ENCODE data around the gene TPP1. TPM values are rescaled to one million over a fixed set of nuclear protein-coding genes. Genes with fewer than 3 reads are reported as not detected.

TPP1 gene
- total and polyA plus RNA-seq, 9 of the 15 experiments (the other 6 are each of a cell fraction or from before 2014, with no cell fraction given): 7.5 to 75.8 (median 15.7) TPM

- peak; percentile 89 for TF ChIP-seq MTA3 (IDR thresholded peaks at IDR 0.05; ENCODE audit: borderline replicate concordance)
- no peak for TF ChIP-seq RERE (CRISPR knock-in tag; IDR thresholded peaks at IDR 0.05; ENCODE audit: borderline replicate concordance)
- peak; percentile 52 for TF ChIP-seq KDM5B (IDR thresholded peaks at IDR 0.05; ENCODE audit: insufficient replicate concordance, low read depth, low read length)
- peak; percentile 77 for TF ChIP-seq ETS1 (conservative IDR thresholded peaks at IDR 0.05; ENCODE audit: control insufficient read depth, low read depth, low read length)
- no peak for TF ChIP-seq SLC30A9 (CRISPR knock-in tag; IDR thresholded peaks at IDR 0.05)
- peak; percentile 94; the same call in 1 of the 2 replicates for TF ChIP-seq KAT7 (CRISPR knock-in tag; IDR thresholded peaks at IDR 0.05; ENCODE audit: borderline replicate concordance)
- no peak for TF ChIP-seq SRSF3 (IDR thresholded peaks at IDR 0.05; ENCODE audit: insufficient read depth, low read length)
- TF ChIP-seq ZNF695 (CRISPR knock-in tag; IDR thresholded peaks at IDR 0.05): no peak
- TF ChIP-seq ZSCAN32 (CRISPR knock-in tag; IDR thresholded peaks at IDR 0.05): no peak
- peak in 1 of 2 experiments; percentile 41 for TF ChIP-seq AFF1 (IDR thresholded peaks at IDR 0.05; ENCODE audit: low read depth in 1 of 2, partially characterized antibody in 2 of 2)
- TF ChIP-seq ZNF766 (CRISPR knock-in tag; conservative IDR thresholded peaks at IDR 0.05): 0 out of 2 replicates have a peak, but pooled peaks have one; percentile 24
- TF ChIP-seq ZNF589 (CRISPR knock-in tag; IDR thresholded peaks at IDR 0.05; ENCODE audit: low read depth): no peak
- no peak for TF ChIP-seq HOXB6 (CRISPR knock-in tag; IDR thresholded peaks at IDR 0.05; ENCODE audit: borderline replicate concordance)
- TF ChIP-seq HDAC3 (IDR thresholded peaks at IDR 0.05; ENCODE audit: borderline replicate concordance, partially characterized antibody): no peak
Observed at GRCh38 chr11:6603287-6604080, 15.7 kb downstream of the TPP1 start, which contains the start of the genes ILK and RRP8 (continued).

Measured in K562 (cell line).